ENCODE measurements around the gene DNAJC18.
"Not testable (repeated sequence)": the region's sequence is repeated elsewhere in the genome, so short reads cannot be mapped to it uniquely, and the experiment has no call there.

DNAJC18 gene

DNA sequence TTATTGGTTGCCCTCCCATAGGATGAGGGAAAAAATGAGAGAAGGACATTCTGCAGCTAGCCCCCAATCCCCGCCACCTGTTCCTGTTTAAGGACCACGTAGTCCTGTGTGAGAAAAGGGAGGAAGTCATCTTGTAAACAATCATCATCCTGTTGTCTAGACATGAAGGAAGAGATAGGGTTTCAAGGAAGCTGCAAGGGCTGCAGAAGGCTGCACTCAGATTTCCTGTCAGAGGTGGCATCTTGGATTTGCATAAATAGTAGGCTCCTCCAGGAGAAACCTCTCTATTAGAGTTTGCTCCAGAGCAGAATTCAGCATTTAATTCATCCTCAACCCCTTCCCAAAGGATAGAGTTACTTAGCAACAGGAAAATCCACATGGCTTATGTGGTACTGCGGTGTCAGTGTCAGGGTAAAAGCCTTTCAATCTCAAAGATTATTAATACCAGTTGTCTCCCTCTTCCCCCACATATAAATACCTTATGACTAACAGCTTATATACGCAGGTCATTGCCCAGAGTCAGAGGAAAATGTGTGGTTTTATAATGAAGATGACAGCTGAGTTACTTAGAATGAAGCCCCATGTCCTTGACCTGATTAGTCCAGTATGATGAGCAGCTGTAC, 4.6 kb upstream of the DNAJC18 start:
- no peak for TF ChIP-seq ZNF8 (CRISPR knock-in tag; IDR thresholded peaks at IDR 0.05)
- no peak for TF ChIP-seq BACH2 (CRISPR knock-in tag; IDR thresholded peaks at IDR 0.05; ENCODE audit: borderline replicate concordance)
- TF ChIP-seq GLIS3 (CRISPR knock-in tag; IDR thresholded peaks at IDR 0.05), result no peak
- no peak for TF ChIP-seq SNAI2 (CRISPR knock-in tag; IDR thresholded peaks at IDR 0.05)
- peak; percentile 72; the same call in 1 of the 2 replicates for TF ChIP-seq TOX (CRISPR knock-in tag; IDR thresholded peaks at IDR 0.05; ENCODE audit: borderline replicate concordance)
- TF ChIP-seq CSDC2 (CRISPR knock-in tag; IDR thresholded peaks at IDR 0.05), result no peak
- no peak for TF ChIP-seq ESRRG (CRISPR knock-in tag; IDR thresholded peaks at IDR 0.05)
- TF ChIP-seq OSR1 (CRISPR knock-in tag; IDR thresholded peaks at IDR 0.05), result no peak
- TF ChIP-seq PPARA (CRISPR knock-in tag; IDR thresholded peaks at IDR 0.05; ENCODE audit: borderline replicate concordance), result no peak
- peak; percentile 57; the same call in 1 of the 2 replicates for TF ChIP-seq ZC3H10 (CRISPR knock-in tag; IDR thresholded peaks at IDR 0.05)
- TF ChIP-seq, protein P1, sequence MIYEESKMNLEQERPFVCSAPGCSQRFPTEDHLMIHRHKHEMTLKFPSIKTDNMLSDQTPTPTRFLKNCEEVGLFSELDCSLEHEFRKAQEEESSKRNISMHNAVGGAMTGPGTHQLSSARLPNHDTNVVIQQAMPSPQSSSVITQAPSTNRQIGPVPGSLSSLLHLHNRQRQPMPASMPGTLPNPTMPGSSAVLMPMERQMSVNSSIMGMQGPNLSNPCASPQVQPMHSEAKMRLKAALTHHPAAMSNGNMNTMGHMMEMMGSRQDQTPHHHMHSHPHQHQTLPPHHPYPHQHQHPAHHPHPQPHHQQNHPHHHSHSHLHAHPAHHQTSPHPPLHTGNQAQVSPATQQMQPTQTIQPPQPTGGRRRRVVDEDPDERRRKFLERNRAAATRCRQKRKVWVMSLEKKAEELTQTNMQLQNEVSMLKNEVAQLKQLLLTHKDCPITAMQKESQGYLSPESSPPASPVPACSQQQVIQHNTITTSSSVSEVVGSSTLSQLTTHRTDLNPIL (CRISPR knock-in tag; IDR thresholded peaks at IDR 0.05; ENCODE audit: low read depth), result no peak
- ATAC-seq, result peak; percentile 81

DNA sequence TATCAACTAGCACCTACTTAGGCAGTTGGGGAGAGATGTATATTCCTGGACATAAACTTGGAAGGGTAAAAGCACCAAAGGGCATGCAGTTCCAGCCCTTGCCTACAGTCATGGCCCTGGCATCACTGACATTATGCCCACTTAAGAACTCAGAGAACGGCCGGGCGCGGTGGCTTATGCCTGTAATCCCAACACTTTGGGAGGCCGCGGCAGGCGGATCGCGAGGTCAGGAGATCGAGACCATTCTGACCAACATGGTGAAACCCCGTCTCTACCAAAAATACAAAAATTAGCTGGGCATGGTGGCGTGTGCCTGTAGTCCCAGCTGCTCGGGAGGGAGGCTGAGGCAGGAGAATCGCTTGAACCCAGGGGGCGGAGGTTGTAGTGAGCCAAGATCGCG, 1.1 kb upstream of the DNAJC18 start:
- not testable (repeated sequence) for ATAC-seq

DNA sequence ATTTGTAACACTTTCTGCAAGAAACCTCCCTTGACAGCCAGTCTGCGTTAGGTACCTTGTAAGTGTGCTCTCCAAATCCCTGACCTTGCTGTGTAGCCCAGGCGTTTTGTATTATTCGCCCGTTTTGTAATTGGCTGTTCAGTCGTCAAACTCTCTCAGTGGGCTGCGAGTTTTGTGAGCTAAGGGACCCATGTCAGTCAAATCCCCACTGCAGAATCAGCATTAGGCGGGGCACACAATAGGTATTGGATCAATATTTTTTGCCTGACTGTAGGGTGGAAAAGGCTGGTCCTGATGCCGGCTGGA, 665 bp downstream of the DNAJC18 start:
- ATAC-seq, result no peak
- TF ChIP-seq ZNF8 (CRISPR knock-in tag; IDR thresholded peaks at IDR 0.05) (no peak), SNAI2 (CRISPR knock-in tag; IDR thresholded peaks at IDR 0.05) (no peak), TCF4 (CRISPR knock-in tag; IDR thresholded peaks at IDR 0.05; ENCODE audit: borderline replicate concordance) (no peak), RARB (CRISPR knock-in tag; IDR thresholded peaks at IDR 0.05) (no peak), ZC3H10 (CRISPR knock-in tag; IDR thresholded peaks at IDR 0.05) (no peak), ZFP30 (CRISPR knock-in tag; IDR thresholded peaks at IDR 0.05) (no peak), TOX (CRISPR knock-in tag; IDR thresholded peaks at IDR 0.05; ENCODE audit: borderline replicate concordance) (no peak), GLIS3 (CRISPR knock-in tag; IDR thresholded peaks at IDR 0.05) (no peak), CSDC2 (CRISPR knock-in tag; IDR thresholded peaks at IDR 0.05) (no peak), BACH2 (CRISPR knock-in tag; IDR thresholded peaks at IDR 0.05; ENCODE audit: borderline replicate concordance) (no peak), ISL1 (CRISPR knock-in tag; IDR thresholded peaks at IDR 0.05) (no peak), ESRRG (CRISPR knock-in tag; IDR thresholded peaks at IDR 0.05) (no peak), PPARA (CRISPR knock-in tag; IDR thresholded peaks at IDR 0.05; ENCODE audit: borderline replicate concordance) (no peak)
- TF ChIP-seq, protein P2, sequence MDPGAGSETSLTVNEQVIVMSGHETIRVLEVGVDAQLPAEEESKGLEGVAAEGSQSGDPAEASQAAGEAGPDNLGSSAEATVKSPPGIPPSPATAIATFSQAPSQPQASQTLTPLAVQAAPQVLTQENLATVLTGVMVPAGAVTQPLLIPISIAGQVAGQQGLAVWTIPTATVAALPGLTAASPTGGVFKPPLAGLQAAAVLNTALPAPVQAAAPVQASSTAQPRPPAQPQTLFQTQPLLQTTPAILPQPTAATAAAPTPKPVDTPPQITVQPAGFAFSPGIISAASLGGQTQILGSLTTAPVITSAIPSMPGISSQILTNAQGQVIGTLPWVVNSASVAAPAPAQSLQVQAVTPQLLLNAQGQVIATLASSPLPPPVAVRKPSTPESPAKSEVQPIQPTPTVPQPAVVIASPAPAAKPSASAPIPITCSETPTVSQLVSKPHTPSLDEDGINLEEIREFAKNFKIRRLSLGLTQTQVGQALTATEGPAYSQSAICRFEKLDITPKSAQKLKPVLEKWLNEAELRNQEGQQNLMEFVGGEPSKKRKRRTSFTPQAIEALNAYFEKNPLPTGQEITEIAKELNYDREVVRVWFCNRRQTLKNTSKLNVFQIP (CRISPR knock-in tag; IDR thresholded peaks at IDR 0.05; ENCODE audit: borderline replicate concordance, low read depth), result no peak
- TF ChIP-seq, protein P3, sequence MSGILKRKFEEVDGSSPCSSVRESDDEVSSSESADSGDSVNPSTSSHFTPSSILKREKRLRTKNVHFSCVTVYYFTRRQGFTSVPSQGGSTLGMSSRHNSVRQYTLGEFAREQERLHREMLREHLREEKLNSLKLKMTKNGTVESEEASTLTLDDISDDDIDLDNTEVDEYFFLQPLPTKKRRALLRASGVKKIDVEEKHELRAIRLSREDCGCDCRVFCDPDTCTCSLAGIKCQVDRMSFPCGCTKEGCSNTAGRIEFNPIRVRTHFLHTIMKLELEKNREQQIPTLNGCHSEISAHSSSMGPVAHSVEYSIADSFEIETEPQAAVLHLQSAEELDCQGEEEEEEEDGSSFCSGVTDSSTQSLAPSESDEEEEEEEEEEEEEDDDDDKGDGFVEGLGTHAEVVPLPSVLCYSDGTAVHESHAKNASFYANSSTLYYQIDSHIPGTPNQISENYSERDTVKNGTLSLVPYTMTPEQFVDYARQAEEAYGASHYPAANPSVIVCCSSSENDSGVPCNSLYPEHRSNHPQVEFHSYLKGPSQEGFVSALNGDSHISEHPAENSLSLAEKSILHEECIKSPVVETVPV (CRISPR knock-in tag; IDR thresholded peaks at IDR 0.05), result no peak
- TF ChIP-seq, protein P1 (CRISPR knock-in tag; IDR thresholded peaks at IDR 0.05; ENCODE audit: low read depth), result no peak

DNA sequence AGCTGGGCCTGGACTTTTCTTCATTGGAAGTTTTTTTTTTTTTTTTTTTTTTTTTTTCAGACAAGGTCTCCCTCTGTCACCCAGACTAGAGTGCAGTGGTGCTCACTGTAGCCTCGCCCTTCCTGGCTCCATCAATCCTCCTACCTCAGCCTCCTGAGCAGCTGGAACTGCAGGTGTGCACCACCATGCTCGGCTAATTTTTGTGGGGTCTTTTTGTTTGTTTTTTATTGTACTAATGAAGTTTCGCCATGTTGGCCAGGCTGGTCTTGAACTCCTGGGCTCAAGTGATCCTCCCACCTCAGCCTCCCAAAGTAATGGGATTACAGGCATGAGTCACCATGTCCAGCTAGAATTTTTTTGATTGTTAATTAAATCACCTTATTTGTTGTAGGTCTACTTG, 3.6 kb downstream of the DNAJC18 start:
- ATAC-seq, result no peak
- no peak for TF ChIP-seq ESRRG (CRISPR knock-in tag; IDR thresholded peaks at IDR 0.05)
- no peak for TF ChIP-seq ZNF8 (CRISPR knock-in tag; IDR thresholded peaks at IDR 0.05)
- TF ChIP-seq TOX (CRISPR knock-in tag; IDR thresholded peaks at IDR 0.05; ENCODE audit: borderline replicate concordance), result no peak
- TF ChIP-seq ZFP3 (CRISPR knock-in tag; IDR thresholded peaks at IDR 0.05), result no peak
- TF ChIP-seq, protein P4, sequence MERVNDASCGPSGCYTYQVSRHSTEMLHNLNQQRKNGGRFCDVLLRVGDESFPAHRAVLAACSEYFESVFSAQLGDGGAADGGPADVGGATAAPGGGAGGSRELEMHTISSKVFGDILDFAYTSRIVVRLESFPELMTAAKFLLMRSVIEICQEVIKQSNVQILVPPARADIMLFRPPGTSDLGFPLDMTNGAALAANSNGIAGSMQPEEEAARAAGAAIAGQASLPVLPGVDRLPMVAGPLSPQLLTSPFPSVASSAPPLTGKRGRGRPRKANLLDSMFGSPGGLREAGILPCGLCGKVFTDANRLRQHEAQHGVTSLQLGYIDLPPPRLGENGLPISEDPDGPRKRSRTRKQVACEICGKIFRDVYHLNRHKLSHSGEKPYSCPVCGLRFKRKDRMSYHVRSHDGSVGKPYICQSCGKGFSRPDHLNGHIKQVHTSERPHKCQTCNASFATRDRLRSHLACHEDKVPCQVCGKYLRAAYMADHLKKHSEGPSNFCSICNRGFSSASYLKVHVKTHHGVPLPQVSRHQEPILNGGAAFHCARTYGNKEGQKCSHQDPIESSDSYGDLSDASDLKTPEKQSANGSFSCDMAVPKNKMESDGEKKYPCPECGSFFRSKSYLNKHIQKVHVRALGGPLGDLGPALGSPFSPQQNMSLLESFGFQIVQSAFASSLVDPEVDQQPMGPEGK (CRISPR knock-in tag; IDR thresholded peaks at IDR 0.05; ENCODE audit: borderline replicate concordance), result no peak
- no peak for TF ChIP-seq ZNF70 (CRISPR knock-in tag; IDR thresholded peaks at IDR 0.05)
- TF ChIP-seq CSDC2 (CRISPR knock-in tag; IDR thresholded peaks at IDR 0.05), result no peak
- no peak for TF ChIP-seq PPARA (CRISPR knock-in tag; IDR thresholded peaks at IDR 0.05; ENCODE audit: borderline replicate concordance)
- TF ChIP-seq ZNF565 (CRISPR knock-in tag; conservative IDR thresholded peaks at IDR 0.05; ENCODE audit: low read depth), result no peak
- TF ChIP-seq BACH2 (CRISPR knock-in tag; IDR thresholded peaks at IDR 0.05; ENCODE audit: borderline replicate concordance), result no peak
- TF ChIP-seq, protein P1 (CRISPR knock-in tag; IDR thresholded peaks at IDR 0.05; ENCODE audit: low read depth), result no peak
- no peak for TF ChIP-seq ZFP30 (CRISPR knock-in tag; IDR thresholded peaks at IDR 0.05)
- TF ChIP-seq, protein P2 (CRISPR knock-in tag; IDR thresholded peaks at IDR 0.05; ENCODE audit: borderline replicate concordance, low read depth), result no peak
- no peak for TF ChIP-seq SNAI2 (CRISPR knock-in tag; IDR thresholded peaks at IDR 0.05)
- TF ChIP-seq OSR1 (CRISPR knock-in tag; IDR thresholded peaks at IDR 0.05), result no peak
